HepG2 (cell line): ENCODE results near the gene ABCC10. TPM values are rescaled to one million over a fixed set of nuclear protein-coding genes. Genes with fewer than 3 reads are reported as not detected.

Experiments
- ATF7 ChIP-seq, 2 experiments: fragments of 450-650 bp in 1 of 2; sonication (generic) in 1 of 2; formaldehyde crosslinking in 1 of 2; IDR thresholded peaks; 2 replicates each; pipeline versions ENCODE4 v1.4.0 to v1.6.1; 2016 to 2020; ENCODE audit warnings: antibody characterized with exemption in 1 of 2, mild to moderate bottlenecking in 1 of 2, missing genetic modification reagents in 1 of 2
- BATF2 ChIP-seq: sonication (generic); formaldehyde crosslinking; IDR thresholded peaks from 2 replicates; pipeline ENCODE4 v1.8.0; 2022; ENCODE audit warnings: mild to moderate bottlenecking, missing genetic modification reagents, moderate library complexity
- BCL6 ChIP-seq: IDR thresholded peaks from 2 replicates; pipeline ENCODE4 v1.6.1; 2016; ENCODE audit warnings: missing genetic modification reagents, missing compliant biosample characterization
- CC2D1A ChIP-seq: sonication (generic); formaldehyde crosslinking; IDR thresholded peaks from 2 replicates; pipeline ENCODE4 v1.8.1; 2023; ENCODE audit warnings: mild to moderate bottlenecking, missing genetic modification reagents
- GFI1 ChIP-seq: sonication (generic); formaldehyde crosslinking; IDR thresholded peaks from 2 replicates; pipeline ENCODE4 v1.5.0; 2020; ENCODE audit warnings: missing genetic modification reagents, mild to moderate bottlenecking, borderline replicate concordance
- NFKB2 ChIP-seq: sonication (generic); formaldehyde crosslinking; IDR thresholded peaks from 2 replicates; pipeline ENCODE4 v1.4.0; 2020; ENCODE audit warnings: missing genetic modification reagents, borderline replicate concordance
- THAP9 ChIP-seq: sonication (generic); formaldehyde crosslinking; IDR thresholded peaks from 2 replicates; pipeline ENCODE4; 2020; ENCODE audit warnings: missing genetic modification reagents, mild to moderate bottlenecking, borderline replicate concordance
- YEATS4 ChIP-seq: sonication (generic); formaldehyde crosslinking; IDR thresholded peaks from 2 replicates; pipeline ENCODE4 v1.4.0; 2020; ENCODE audit warnings: missing genetic modification reagents, borderline replicate concordance
- ZNF205 ChIP-seq: IDR thresholded peaks from 2 replicates; pipeline ENCODE4 v1.6.1; 2018; ENCODE audit warnings: missing biosample characterization, missing genetic modification reagents
- ZNF33B ChIP-seq: sonication (generic); formaldehyde crosslinking; IDR thresholded peaks from 2 replicates; pipeline ENCODE4 v1.5.1; 2020; ENCODE audit warnings: mild to moderate bottlenecking, missing genetic modification reagents
- ZNF576 ChIP-seq: sonication (generic); formaldehyde crosslinking; IDR thresholded peaks from 2 replicates; pipeline ENCODE4 v1.4.0; 2020; ENCODE audit warnings: mild to moderate bottlenecking, missing genetic modification reagents
- polyA plus RNA-seq, 8 experiments: library from polyadenylated mRNA; depleted of rRNA in 3 of 8; stranded (reverse) in 7 of 8; unstranded in 1 of 8; fragments of >200 nt; fragmentation: Illumina TruSeq in 4 of 8; extraction: Trizol in 4 of 8; gene quantifications; 2 replicates each; pipeline versions ENCODE4 v1.2.1 to v1.2.3, GENCODE V29; 2011 to 2016; ENCODE audit warnings: low read depth in 4 of 8, missing spikeins in 1 of 8, mixed read lengths in 1 of 8; ENCODE audit not compliant: insufficient read depth in 1 of 8
- total RNA-seq, 5 experiments: library from RNA; depleted of rRNA; stranded (reverse); fragments of >200 nt; fragmentation: Illumina TruSeq; extraction: Trizol; gene quantifications; 2 replicates each; pipeline ENCODE4 v1.2.3, GENCODE V29; 2016; ENCODE audit warnings: low read depth in 1 of 5
- TF ChIP-seq, protein P1 (sequence below): sonication (generic); formaldehyde crosslinking; IDR thresholded peaks from one replicate; pipeline ENCODE4 v1.5.1; 2020; ENCODE audit warnings: mild to moderate bottlenecking, missing genetic modification reagents; ENCODE audit errors: not compliant biosample characterization

Gene ABCC10
- total and polyA plus RNA-seq, 2 of the 13 experiments (the other 11 are each of a cell fraction or from before 2014, with no cell fraction given), result 16.0 to 24.3 TPM

DNA sequence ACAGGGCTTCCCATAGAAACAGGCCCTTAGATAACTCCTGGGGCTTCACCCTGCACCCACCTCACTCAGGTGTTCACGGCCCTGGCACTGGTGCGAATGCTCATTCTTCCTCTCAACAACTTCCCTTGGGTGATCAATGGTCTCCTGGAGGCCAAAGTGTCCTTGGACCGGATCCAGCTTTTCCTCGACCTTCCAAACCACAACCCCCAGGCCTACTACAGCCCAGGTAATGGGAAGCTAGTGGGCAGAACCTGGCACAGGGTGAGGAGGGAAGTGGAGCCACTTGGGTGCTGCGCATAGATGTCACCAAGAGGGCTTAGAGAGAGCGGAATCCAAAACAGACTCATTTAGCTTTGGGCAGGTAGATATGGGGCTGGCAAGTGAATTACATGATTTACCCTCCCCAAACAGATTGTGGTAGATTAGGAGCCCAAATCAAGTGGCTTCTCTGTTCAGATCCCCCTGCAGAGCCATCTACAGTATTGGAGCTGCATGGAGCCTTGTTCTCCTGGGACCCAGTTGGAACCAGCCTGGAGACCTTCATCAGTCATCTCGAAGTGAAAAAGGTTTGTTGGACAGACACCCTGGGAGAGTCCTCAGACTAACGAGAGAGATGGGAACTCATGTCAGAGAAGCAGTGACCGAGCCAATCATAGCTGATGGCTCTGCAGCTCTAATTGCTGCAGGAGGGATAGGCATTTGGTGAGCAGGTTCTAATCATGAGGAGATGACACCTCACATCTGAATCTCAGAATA lies 8.5 kb downstream of the ABCC10 start (continued):
- TF ChIP-seq ZNF576 (CRISPR knock-in tag) (0 out of 2 replicates have a peak, but pooled peaks have one; percentile 49), GFI1 (CRISPR knock-in tag) (0 out of 2 replicates have a peak, but pooled peaks have one; percentile 34), ATF7 (IDR thresholded peaks at IDR 0.05) (no peak), ATF7 (CRISPR knock-in tag; IDR thresholded peaks at IDR 0.05) (peak; percentile 50; the same call in 1 of the 2 replicates), ZNF205 (CRISPR knock-in tag) (no peak), BATF2 (CRISPR knock-in tag) (no peak), NFKB2 (CRISPR knock-in tag) (no peak), CC2D1A (CRISPR knock-in tag) (no peak), ZNF33B (0 out of 2 replicates have a peak, but pooled peaks have one; percentile 27), THAP9 (CRISPR knock-in tag) (peak; percentile 12; the same call in 1 of the 2 replicates), YEATS4 (CRISPR knock-in tag) (no peak), BCL6 (CRISPR knock-in tag) (peak; percentile 50; the same call in 1 of the 2 replicates)
- TF ChIP-seq, protein P1, sequence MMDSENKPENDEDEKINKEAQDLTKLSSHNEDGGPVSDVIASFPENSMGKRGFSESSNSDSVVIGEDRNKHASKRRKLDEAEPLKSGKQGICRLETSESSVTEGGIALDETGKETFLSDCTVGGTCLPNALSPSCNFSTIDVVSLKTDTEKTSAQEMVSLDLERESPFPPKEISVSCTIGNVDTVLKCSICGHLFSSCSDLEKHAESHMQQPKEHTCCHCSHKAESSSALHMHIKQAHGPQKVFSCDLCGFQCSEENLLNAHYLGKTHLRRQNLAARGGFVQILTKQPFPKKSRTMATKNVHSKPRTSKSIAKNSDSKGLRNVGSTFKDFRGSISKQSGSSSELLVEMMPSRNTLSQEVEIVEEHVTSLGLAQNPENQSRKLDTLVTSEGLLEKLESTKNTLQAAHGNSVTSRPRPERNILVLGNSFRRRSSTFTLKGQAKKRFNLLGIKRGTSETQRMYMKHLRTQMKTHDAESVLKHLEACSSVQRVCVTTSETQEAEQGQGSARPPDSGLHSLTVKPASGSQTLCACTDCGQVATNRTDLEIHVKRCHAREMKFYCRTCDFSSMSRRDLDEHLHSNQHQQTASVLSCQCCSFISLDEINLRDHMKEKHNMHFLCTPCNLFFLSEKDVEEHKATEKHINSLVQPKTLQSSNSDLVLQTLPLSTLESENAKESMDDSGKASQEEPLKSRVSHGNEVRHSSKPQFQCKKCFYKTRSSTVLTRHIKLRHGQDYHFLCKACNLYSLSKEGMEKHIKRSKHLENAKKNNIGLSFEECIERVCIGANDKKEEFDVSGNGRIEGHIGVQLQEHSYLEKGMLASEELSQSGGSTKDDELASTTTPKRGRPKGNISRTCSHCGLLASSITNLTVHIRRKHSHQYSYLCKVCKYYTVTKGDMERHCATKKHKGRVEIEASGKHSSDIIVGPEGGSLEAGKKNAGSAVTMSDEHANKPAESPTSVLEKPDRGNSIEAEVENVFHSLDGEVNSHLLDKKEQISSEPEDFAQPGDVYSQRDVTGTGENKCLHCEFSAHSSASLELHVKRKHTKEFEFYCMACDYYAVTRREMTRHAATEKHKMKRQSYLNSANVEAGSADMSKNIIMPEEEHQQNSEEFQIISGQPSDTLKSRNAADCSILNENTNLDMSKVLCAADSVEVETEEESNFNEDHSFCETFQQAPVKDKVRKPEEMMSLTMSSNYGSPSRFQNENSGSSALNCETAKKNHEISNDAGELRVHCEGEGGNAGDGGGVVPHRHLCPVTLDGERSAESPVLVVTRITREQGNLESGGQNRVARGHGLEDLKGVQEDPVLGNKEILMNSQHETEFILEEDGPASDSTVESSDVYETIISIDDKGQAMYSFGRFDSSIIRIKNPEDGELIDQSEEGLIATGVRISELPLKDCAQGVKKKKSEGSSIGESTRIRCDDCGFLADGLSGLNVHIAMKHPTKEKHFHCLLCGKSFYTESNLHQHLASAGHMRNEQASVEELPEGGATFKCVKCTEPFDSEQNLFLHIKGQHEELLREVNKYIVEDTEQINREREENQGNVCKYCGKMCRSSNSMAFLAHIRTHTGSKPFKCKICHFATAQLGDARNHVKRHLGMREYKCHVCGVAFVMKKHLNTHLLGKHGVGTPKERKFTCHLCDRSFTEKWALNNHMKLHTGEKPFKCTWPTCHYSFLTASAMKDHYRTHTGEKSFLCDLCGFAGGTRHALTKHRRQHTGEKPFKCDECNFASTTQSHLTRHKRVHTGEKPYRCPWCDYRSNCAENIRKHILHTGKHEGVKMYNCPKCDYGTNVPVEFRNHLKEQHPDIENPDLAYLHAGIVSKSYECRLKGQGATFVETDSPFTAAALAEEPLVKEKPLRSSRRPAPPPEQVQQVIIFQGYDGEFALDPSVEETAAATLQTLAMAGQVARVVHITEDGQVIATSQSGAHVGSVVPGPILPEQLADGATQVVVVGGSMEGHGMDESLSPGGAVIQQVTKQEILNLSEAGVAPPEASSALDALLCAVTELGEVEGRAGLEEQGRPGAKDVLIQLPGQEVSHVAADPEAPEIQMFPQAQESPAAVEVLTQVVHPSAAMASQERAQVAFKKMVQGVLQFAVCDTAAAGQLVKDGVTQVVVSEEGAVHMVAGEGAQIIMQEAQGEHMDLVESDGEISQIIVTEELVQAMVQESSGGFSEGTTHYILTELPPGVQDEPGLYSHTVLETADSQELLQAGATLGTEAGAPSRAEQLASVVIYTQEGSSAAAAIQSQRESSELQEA (CRISPR knock-in tag), result peak; percentile 27
